HG03354 (cell line): ENCODE results near the gene NBAS.
"Not testable (repeated sequence)": the region's sequence is repeated elsewhere in the genome, so short reads cannot be mapped to it uniquely, and the experiment has no call there.

ENCODE experiments used
- ATAC-seq: cut with Tn5 transposase; IDR thresholded peaks from one replicate; pipeline ENCODE4 v1.9.1; 2021; ENCODE audit warnings: mild to moderate bottlenecking; ENCODE audit not compliant: unreplicated experiment, poor library complexity, severe bottlenecking

Gene NBAS

GRCh38 chr2:15492773-15493325 lies 68.3 kb downstream of the NBAS start:
- ATAC-seq = no peak

- no peak for ATAC-seq
Observed at GRCh38 chr2:15486770-15487169, 74.4 kb downstream of the NBAS start.

- ATAC-seq = no peak
Observed at GRCh38 chr2:15485949-15486348, 75.2 kb downstream of the NBAS start.

DNA sequence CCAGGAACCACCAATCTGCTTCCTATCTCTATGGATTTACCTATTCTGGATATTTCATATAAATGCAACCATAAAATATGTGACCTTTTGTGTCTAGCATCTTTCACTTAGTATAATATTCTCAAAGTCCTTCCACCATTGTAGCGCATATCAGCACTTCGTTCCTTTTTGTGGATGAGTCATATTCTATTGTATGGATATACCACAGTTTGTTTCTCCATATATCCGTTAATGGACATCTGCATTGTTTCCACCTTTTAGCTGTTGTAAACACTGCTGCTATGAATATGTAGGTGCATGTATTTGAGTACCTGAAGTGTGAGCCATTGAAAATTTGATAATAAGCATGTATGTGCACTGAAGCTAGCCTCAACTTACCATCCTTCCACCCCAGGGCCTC lies 80.1 kb downstream of the NBAS start:
- no peak for ATAC-seq

DNA sequence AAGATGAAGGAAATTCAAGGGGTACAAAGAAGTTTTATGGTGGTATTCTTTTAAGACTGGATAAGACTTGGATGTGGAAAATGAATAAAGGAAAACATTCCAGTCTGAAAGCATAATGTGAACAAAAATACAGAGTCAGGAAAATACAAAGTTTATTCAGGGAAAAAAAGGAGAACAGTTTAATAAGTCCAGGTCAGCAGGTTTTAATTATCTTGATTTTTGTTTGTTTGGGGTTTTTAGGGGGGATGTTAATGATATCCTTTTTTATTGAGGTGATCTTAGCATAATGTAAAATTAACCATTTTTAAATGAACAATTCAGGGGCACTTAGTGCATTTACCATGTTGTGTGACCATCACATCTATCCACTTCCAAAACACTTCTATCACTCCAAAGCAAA lies 80.6 kb downstream of the NBAS start:
- no peak for ATAC-seq

GRCh38 chr2:15472876-15473275 lies 88.3 kb downstream of the NBAS start:
- ATAC-seq = no peak

GRCh38 chr2:15472133-15472532 lies 89.0 kb downstream of the NBAS start:
- ATAC-seq = no peak

GRCh38 chr2:15471606-15472005 lies 89.5 kb downstream of the NBAS start:
- no peak for ATAC-seq

DNA sequence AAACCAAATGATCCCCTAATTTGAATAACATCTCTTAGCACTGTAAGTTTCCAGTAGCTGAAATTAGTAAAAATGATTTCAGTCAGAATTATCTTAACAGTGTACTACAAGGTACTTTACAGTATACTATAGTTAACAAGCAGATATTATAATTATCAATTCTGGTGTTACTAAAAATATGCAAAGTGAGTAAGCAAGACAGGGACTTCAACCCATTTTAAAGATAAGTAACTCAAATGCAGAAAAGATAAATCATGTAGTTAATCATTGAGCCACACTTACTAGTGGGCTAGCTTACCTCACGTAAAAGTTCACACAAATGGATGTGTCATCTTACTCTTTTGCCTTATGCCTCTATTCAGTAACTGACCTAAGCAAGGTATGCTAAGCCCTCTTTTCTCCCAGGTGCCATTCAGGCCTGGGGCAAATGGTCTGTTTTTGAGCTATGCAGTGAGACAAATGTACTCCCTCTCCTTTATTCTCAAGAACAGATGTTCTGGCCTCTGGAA lies 101.0 kb downstream of the NBAS start:
- ATAC-seq = peak; percentile 57

DNA sequence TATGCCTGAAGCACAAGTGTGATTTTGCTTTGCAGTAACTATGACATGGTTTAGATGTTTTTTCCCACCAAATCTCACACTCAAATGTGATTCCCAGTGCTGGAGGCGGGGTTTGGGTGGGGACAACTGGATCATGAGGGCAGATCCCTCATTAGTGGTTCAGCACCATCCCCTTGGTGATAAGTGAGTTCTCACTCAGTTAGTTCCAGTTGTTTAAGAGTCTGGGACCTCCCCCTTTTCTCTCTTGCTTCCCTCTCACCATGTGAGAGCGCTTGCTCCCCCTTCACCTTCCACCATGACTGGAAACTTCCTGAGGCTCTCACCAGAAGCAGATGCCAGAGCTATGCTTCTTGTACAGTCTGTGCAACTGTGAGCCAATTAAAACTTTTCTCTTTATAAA lies 102.9 kb downstream of the NBAS start:
- ATAC-seq = no peak

GRCh38 chr2:15457868-15458267 lies 103.3 kb downstream of the NBAS start:
- no peak for ATAC-seq

- ATAC-seq = no peak
Observed at GRCh38 chr2:15456352-15456751, 104.8 kb downstream of the NBAS start.

DNA sequence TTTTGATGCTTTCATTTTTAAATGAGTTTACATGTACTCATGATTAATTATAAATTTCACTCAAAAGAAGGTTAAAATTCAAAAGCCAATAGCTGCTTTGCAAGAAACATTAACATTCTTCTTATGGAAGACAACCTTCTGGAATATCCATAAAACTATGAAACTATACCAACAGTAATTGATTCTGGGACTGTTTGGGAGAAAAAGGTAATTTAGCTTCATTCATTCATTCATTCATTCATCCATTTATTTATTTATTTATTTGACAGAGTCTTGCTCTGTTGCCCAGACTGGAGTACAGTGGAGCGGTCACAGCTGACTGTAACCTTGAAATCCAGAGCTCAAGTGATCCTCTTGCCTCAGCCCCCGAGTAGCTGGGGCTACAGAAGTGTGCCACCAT lies 110.3 kb downstream of the NBAS start:
- ATAC-seq = no peak

- ATAC-seq = no peak
Observed at GRCh38 chr2:15449556-15450236, 111.4 kb downstream of the NBAS start.

- ATAC-seq = no peak
Observed at GRCh38 chr2:15448250-15448839, 112.8 kb downstream of the NBAS start.

- no peak for ATAC-seq
Observed at GRCh38 chr2:15447381-15447780, 113.8 kb downstream of the NBAS start.

DNA sequence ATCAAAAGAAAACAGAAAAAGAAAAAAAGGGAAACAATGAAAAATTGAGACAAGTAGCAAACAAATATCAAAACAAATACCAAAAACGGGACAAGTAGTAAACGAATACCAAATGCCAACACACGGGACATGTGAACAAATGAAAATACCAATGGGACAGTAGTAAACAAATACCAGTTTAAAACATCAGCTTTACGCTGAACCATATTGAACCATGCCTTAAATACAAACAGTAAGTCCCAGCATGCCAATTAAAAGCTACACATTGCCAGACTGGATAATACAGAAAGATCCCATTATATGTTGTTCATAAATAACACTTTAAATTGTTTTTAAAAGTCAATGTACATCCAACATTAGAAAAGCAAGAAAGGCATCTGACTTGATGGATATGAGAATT lies 114.2 kb downstream of the NBAS start:
- ATAC-seq = no peak

- no peak for ATAC-seq
Observed at GRCh38 chr2:15445891-15446562, 115.1 kb downstream of the NBAS start.

DNA sequence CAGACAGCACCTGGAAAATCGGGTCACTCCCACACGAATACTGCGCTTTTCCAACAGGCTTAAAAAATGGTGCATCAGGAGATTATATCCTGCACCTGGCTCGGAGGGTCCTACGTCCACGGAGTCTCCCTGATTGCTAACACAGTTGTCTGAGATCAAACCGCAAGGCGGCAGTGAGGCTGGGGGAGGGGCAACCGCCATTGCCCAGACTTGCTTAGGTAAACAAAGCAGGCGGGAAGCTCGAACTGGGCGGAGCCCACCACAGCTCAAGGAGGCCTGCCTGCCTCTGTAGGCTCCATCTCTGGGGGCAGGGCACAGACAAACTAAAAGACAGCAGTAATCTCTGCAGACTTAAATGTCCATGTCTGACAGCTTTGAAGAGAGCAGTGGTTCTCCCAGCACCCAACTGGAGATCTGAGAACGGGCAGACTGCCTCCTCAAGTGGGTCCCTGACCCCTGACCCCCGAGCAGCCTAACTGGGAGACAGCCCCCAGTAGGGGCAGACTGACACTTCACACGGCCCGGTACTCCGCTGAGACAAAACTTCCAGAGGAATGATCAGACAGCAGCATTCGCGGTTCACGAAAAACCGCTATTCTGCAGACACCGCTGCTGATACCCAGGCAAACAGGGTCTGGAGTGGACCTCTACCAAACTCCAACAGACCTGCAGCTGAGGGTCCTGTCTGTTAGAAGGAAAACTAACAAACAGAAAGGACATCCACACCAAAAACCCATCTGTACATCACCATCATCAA lies 121.2 kb downstream of the NBAS start:
- ATAC-seq = not testable (repeated sequence)

DNA sequence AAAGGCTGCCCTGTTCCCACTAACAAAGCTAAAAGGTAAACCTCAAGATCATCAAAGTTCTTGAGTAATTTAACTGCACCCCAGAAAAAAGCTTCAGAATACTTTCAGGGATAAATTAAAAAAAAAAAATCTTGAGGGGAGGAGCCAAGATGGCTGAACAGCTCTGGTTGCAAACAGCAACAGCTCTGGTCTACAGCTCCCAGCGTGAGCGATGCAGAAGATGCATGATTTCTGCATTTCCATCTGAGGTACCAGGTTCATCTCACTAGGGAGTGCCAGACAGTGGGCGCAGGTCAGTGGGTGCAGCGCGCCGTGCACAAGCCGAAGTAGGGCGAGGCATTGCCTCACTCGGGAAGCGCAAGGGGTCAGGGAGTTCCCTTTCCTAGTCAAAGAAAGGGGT lies 121.8 kb downstream of the NBAS start:
- ATAC-seq = not testable (repeated sequence)
